Fibroblast of upper back skin (primary cell): Measurements from ENCODE around the gene ANO6.

Experiments used
- DNase-seq: peaks from one replicate; pipeline ENCODE4 v3.0.0-alpha.2; 2013

The ANO6 gene

GRCh38 chr12:45416126-45416525 is 200.2 kb downstream of the ANO6 start:
- DNase-seq = peak; percentile 54

DNA sequence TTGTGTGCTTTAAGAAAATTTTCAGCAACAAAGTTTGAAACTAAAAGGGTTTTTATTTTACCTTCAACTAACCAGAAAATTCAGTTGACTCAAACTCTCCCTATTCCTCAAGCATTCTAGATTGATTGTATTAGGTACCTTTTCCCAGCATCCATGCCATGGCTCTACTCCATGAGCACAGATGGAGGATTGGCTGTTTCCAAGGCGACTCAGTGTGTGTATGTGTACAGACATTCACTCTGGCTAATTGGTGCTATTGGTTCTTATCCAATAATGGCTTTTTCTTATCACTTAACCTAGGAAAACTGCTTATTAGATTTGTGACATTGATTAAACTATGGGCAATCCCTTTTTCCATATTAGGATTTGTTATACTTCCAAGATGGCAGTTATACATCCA is 202.6 kb downstream of the ANO6 start:
- no peak for DNase-seq

- DNase-seq = no peak
Measured at GRCh38 chr12:45419317-45419814, 203.5 kb downstream of the ANO6 start.

GRCh38 chr12:45421736-45422135 is 205.8 kb downstream of the ANO6 start:
- no peak for DNase-seq

DNA sequence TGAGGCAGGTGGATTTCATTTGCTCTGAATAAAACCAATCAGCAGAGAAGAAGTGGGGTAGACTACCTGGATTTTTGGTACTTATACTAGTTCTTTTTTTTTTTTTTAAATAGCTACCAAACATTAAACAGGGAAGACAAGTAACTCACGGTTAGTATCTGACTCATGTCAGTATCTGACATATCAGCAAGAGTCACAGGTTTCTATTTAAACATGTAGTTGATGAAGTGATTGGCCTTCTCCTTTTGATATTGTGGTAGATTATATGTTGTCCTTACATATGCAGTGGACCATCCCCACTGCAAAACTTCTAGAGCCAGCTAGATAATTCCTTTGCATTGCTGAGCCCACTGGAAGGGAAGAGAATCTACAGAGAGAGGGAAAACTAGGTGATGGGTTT is 208.0 kb downstream of the ANO6 start:
- no peak for DNase-seq

- peak; percentile 87 for DNase-seq
Measured at GRCh38 chr12:45425426-45425825, 209.5 kb downstream of the ANO6 start.

GRCh38 chr12:45426294-45426693 is 210.4 kb downstream of the ANO6 start:
- DNase-seq = no peak

DNA sequence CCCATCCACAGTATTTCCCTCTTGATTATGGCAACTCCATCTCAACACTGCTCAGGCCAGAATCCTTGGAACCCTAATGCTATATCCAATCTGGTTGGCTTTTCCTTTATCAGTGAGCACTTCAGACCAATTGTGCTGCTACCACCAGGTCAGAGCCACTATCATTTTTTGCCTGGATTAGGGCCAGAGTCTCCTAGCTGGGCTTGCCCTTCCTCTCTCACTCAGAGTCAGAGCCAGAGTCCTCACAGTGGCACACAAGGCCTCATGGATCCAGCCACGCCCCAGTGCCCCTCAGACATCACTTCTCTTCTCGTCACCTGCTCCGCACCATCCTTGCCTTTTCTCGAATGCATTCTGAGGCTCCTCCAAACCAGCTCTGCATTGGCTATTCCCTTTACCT is 211.1 kb downstream of the ANO6 start:
- DNase-seq = no peak

DNA sequence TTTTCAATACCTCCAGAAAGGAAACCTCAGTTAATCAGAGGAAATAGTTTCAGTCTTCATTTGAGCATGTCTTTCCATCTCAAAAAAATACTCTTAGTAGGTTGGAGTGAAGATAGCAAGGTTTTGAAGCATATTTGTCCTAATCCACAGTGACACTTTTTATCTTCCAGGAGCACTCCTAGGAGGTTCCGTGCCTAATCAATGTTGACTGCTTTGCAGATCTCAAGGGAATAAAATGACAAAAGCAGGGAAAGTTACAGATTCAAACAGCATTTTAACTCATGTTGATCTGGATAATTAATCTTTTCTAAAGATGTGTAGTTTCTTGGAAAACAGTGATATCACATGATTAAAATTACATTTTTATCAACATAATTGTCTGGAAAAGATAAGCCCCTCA is 213.9 kb downstream of the ANO6 start:
- DNase-seq = no peak

DNA sequence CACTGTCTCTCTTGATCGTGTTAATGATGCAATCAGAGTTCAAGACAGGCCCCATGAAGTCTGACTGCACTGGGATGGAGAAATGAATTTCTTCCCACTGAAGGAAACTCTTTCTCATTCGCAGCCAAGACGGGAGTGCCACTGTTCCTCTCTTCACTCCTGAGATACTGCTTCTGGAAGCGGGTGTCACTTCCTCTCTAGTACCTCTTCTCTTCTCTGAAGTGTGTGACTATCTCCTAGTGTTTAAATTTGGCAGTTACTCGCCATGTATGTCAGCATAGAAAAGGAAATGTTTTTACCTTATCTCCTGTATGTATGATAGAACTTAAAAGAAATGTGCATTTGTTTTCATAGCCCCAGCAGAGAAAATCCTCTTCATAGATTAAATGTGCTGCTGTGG is 215.2 kb downstream of the ANO6 start:
- no peak for DNase-seq

DNA sequence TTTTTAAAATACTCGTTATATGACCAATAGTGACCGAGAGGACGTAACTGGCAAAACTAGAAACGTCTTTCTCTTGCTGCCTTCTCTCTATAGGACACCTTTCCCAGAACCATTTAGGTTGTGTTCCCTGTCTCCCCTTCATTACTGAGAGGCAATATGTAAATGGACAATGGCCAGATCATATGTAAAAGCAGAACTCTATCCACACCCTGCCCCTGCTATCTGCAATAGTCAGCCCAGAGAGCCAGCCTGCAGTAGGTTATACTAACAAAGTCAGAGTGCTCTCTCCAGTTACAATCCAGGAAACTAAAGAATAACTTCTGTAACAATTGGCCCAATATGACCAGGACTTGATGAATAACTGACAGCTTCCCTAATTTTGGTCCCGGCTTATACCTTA is 216.8 kb downstream of the ANO6 start:
- DNase-seq = no peak

DNA sequence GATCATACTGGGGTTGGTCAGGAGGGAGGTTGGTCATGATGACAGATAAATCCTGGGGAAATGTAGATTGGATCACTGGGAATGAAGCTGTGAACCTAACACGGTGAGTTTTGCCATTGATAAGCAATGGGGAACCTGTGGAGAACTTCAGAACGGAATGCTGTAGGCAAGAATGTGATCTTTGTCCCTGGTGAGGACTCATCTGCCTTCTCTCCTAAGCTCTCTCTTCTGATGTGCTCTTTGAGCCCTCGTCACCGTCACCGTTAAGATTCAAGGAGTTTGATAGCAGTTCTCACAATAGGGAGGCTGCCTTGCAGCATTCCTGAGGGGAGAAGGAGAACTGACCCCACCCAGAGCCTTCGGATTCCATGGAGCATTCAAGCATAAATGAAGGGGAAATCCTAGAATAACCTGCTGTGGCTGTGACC is 217.6 kb downstream of the ANO6 start:
- no peak for DNase-seq

DNA sequence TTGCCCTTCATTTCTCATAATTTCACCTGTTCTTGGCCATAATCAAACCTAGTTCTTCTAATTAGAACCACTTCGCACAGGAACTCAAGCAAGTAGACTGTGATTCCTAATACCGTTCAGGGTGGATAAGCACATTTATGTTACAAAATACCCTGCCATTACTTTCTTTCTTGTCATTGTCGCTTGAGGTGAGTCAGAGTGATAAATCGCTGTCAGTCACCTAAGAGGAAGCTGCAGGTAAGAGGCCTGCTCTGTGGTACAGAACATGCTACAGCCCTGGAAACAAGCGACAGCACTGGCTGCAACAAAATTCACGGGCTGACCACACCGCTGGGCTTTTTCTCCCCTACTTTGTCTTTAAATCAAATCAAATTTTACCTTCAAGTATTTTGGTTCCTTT is 218.2 kb downstream of the ANO6 start:
- DNase-seq = no peak

- no peak for DNase-seq
Measured at GRCh38 chr12:45435945-45436710, 220.2 kb downstream of the ANO6 start.

DNA sequence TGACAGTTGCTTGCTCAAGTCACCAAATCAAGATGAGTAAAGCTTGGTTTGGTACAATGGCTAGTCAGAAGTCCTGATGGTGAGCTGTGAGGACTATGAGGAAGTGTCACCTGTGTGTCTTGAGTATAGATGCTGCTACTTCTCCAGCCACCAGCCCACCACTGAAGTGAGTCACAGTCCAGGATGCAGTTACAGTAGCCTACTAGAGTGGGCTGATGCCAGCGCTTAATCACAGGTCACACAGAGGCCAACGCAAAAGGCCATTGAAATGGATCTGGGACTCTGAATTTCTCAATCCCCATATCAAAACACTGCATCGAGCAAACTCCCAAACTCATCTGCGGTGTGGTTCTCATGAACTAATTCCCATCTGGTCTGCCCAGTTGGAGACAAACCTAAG is 223.1 kb downstream of the ANO6 start:
- no peak for DNase-seq

GRCh38 chr12:45446013-45446412 is 230.1 kb downstream of the ANO6 start:
- no peak for DNase-seq

- no peak for DNase-seq
Measured at GRCh38 chr12:45458238-45458637, 242.3 kb downstream of the ANO6 start.

GRCh38 chr12:45458854-45459807 is 243.2 kb downstream of the ANO6 start:
- peak; percentile 67 for DNase-seq

DNA sequence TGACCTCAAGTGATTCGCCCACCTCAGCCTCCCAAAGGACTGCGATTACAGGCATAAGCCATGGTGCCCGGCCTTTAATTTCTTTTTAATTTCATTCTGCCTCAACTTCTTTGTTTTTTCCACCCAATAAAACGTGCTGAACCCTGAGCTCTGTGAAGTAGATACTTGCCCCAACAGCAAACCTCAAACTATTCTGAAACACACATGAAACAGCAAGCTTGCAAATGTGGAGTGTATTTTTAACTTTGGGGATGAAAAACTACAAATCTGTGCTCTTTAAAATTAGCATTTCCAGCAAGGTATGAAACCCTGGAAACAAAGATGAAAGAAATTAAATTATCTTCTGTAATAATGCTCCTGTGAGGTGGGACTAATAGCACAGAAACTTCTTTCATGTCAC is 246.6 kb downstream of the ANO6 start:
- no peak for DNase-seq

- DNase-seq = no peak
Measured at GRCh38 chr12:45464699-45465098, 248.8 kb downstream of the ANO6 start.

GRCh38 chr12:45468751-45469615 is 253.1 kb downstream of the ANO6 start:
- no peak for DNase-seq

DNA sequence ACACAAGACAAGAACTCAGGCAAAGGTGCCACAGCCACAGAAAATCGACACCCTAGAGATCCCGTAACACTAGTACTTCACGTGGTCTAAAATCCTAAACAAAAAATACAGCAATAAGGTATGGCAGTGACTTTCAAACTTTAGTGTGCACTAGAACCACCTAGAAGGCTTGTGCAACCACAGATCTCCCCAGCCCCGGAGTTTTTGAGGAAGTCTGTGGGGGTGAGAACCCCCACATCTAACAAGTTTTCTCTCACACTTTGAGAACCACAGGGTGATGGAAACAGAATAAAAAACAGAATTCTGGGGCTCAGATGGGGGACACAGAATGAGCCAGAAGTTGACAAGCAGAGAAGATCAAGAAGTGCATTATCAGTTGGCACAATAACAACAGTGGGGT is 254.0 kb downstream of the ANO6 start:
- DNase-seq = no peak

- DNase-seq = no peak
Measured at GRCh38 chr12:45473636-45474035, 257.7 kb downstream of the ANO6 start.
